Hematopoietic multipotent progenitor cell (in vitro differentiated cells): ENCODE data around the gene SPAG9. TPM values are rescaled to one million over a fixed set of nuclear protein-coding genes. Genes with fewer than 3 reads are reported as not detected.

Experiments
- DNase-seq, 3 donors: peaks; one replicate each; pipeline ENCODE4 v3.0.0-alpha.2; 2011 to 2015; ENCODE audit warnings: low read depth in 2 of 3, low spot score in 2 of 3
- total RNA-seq: library from RNA; depleted of rRNA; stranded (reverse); fragments of >200 nt; gene quantifications from one replicate; pipeline ENCODE4 v1.2.3, GENCODE V29; 2012

SPAG9 gene
- total RNA-seq, 1 donor: 52.0 TPM

GRCh38 chr17:51050291-51051033 is 70.2 kb downstream of the SPAG9 start:
- DNase-seq: no peak

DNA sequence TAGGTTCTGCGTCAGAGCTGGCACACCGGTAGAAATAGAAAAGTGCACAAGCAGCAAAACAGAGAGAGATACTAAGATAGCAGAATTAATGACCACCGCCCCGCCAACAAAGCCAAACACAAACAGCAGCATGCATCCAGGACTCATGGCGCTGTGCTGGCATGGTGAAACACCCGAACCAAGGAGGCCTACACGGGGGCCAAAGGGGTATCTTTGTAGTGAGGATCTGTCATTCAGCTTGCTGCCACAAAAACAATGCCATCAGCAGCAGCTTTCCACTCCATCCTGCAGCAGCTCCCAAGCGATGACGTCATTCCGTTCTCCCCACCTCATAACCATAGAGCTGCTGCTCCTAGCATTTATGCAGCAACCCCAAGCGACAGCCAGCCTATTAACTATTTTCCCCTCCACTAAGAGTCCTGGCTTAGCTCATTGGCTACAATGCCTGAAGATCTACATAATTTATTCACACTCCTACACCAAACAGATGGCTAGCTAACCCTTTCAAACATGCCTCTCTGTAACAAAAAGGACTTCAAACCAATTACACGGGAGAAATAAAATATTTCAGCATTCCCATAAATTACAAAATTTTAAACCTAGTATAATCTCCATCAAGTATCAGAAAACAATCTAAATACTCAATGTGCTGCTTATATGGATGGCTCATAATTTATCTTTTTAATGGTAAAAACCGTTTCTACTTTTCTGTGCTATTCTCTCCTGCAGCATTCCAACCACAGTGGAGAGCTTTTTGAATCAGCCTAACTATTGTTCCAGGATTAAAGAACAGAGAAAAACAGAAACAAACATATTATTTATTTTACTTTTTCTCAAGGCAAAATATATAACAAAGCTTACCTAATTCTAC is 73.9 kb downstream of the SPAG9 start:
- peak in 2 of 3 donors; percentile 56 to 68 for DNase-seq

DNA sequence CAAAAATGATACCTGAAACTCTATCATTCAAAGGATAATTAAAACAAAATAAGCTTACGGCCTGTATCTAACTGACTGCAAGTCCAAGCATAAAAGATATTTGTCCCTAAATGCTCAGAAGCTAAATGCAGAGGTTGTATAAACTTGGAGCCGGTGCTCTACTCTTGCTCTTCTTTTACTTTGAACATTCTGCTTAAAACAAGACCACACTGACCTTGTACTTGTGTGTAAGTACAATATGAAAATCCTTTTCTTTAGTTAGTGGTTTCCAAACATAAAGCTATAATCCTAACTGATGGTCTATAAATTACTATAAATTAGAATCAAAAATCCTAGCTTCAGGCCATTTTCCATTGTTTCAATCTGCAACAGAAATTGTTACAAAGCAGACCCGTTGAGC is 74.6 kb downstream of the SPAG9 start:
- no peak for DNase-seq

- no peak for DNase-seq
Measured at GRCh38 chr17:51045621-51046020, 75.0 kb downstream of the SPAG9 start.

DNA sequence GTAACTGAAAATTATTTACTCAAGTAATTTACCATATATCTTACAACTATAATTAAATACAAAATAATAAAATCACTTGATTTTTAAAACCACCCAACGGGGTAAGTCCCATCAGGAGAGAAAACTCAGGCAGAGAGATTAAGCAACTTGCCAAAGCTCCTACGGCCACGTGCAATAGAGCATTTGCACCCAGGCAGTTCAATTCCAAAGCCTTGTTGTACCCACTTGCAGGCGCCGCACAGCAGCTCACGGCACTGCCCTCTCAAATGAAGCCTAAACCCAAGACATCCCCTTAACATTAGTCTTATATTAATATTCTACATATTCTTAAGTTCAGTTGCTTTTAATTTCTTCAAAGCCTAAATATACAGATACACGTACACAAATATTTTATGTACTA is 75.7 kb downstream of the SPAG9 start:
- DNase-seq: no peak

DNA sequence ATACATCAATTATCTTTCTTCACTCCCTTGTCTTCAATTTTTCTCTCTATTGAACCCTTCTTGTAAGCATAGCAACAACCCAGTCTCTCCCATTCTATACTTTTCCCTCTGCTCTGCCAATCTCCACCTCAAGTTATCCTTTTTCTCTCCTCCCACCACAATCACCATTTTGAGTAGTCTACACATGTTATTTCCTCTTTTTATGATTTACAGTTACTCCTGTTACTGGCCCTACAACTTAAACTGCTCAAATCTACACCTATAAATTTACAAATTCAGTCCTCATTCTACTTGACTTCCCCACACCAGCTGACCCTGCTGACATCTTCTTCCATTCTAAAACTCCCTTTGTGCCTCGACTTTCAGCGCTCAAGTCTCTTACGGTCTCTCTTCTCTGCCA is 84.6 kb downstream of the SPAG9 start:
- DNase-seq: peak in 1 of 3 donors; percentile 63

DNA sequence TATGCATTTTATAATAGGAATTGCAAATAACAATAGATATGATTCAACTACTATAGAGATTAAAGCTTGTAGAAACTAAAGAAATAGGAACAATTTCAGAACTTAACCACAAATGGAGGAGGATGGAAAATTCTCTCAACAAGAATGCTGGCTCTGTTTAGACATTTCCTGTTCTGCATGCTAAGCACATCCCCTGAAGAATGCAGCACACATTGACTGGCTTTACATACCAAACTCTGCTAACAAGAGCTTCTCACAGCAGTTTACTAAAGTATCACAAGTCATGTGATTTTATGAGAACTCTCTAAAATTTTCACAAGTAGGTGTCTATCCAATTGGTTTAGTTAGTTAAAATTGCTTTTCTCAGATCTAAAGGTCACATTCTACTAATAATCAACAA is 85.2 kb downstream of the SPAG9 start:
- DNase-seq: peak in 1 of 3 donors; percentile 52

DNA sequence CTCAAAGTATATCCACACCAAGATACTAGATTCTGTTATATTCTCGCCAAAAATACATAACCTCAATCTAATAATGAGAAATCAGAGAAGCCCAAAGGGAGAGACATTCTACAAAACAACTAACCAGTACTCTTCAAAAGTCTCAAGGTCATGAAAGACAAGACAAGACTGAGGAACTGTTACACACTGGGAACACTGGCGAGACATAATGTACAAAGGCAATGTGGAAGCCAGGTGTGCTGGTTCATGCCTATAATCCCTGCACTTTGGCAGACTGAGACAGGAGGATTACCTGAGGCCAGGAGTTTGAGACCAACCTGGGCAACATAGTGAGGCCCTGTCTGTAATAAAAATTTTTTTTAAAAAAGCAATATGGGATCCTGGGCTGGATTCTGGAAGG is 85.9 kb downstream of the SPAG9 start:
- DNase-seq: no peak

- no peak for DNase-seq
Measured at GRCh38 chr17:51032850-51033249, 87.8 kb downstream of the SPAG9 start.

DNA sequence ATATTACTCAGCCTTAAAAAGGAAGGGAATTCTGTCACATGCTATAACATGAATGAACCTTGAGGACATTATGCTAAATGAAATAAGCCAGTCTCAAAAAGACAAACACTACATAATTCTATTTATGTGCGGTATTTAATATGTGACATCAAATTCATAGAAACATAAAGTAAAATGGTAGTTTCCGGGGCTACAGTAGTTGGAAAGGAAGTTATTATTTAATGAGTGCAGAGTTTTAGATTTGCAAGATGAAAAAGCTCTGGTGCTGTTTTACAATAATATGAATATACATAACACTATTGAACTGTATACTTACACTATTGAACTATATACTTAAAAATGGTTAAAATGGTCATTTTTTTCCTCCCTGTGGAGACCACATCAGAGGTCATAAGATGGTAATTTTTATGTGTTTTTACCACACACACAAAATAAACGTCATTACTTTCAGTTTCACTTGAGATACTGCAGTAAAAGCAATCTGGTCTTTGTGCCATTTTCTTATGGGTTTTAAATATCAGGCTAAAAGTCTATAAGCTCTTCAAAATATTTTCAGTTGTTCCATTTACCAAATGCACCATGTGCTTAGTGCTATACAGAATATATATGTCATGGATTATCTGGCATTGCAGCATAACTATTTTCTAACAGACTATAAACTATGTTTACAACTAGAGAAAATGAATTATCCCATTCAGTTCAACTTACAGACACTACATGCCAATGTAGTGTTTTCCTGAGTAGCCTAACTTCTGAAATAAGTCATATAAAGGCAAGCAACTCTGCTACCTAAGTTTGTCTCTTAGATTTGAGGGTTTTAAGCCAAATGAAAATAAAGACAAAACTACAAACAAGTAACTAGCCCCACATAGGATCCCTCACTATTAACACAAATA is 90.9 kb downstream of the SPAG9 start:
- DNase-seq: peak in 2 of 3 donors; percentile 16 to 59

- no peak for DNase-seq
Measured at GRCh38 chr17:51029142-51029541, 91.5 kb downstream of the SPAG9 start.

GRCh38 chr17:51028176-51028863 is 92.3 kb downstream of the SPAG9 start:
- no peak for DNase-seq

GRCh38 chr17:51018541-51018940 is 102.1 kb downstream of the SPAG9 start:
- DNase-seq: no peak

- no peak for DNase-seq
Measured at GRCh38 chr17:51017270-51017669, 103.4 kb downstream of the SPAG9 start.

- DNase-seq: no peak
Measured at GRCh38 chr17:51016099-51016498, 104.6 kb downstream of the SPAG9 start.

- DNase-seq: no peak
Measured at GRCh38 chr17:51015145-51015558, 105.5 kb downstream of the SPAG9 start.

- no peak for DNase-seq
Measured at GRCh38 chr17:51014129-51014528, 106.5 kb downstream of the SPAG9 start.

DNA sequence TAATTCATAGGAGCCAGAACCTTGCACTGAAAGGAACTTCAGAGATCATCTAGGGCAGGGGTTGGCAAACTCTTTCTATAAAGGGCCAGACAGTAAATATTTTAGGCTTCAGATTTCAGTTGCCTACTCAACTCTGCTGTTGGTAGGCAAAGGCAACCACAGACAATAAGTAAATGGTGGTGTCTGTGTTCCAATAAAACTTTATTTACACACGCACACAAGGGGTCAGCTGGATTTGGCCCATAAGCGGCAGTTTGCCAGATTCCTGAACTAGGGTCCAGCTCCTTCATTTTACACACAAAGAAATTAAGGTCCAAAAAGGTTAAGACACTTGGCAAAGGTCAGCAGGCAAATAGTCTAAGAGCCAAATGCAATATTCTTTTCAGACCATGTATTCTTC is 107.3 kb downstream of the SPAG9 start:
- no peak for DNase-seq

DNA sequence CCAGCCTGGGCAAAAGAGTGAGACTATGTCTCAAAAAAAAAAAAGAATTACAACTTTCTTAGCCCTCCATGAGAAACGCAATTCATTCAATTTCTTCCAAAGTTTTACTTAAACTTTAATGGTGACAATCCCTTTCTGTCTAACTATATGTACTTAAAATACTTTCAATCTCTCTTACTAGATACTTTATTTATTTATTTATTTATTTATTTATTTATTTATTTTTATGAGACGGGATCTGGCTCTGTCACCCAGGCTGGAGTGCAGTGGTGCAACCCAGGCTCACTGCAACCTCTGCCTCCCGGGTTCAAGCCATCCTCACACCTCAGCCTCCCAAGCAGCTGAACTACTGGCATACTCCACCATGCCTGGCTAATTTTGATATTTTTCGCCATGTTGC is 108.1 kb downstream of the SPAG9 start:
- no peak for DNase-seq

GRCh38 chr17:51010173-51010675 is 110.4 kb downstream of the SPAG9 start:
- no peak for DNase-seq
